Activated naive CD8-positive, alpha-beta T cell treated with anti-CD3 and anti-CD28 coated beads, Interleukin-2, amount 50 U/mL, for 16 hours (primary cell): ENCODE data around the gene LSM12.
A peak's percentile ranks its signal among the peaks of the same experiment; 100 is the strongest.
"Not testable (repeated sequence)": the region's sequence is repeated elsewhere in the genome, so short reads cannot be mapped to it uniquely, and the experiment has no call there.

ENCODE experiments used
- DNase-seq: peaks from one replicate; pipeline ENCODE4 v3.0.0-alpha.2; 2020; ENCODE audit warnings: low read depth, low spot score

The LSM12 gene

GRCh38 chr17:44007346-44008204 is 58.9 kb downstream of the LSM12 start:
- DNase-seq: no peak

GRCh38 chr17:44006598-44007345 is 59.7 kb downstream of the LSM12 start:
- DNase-seq: peak; percentile 93

- DNase-seq: no peak
Observed at GRCh38 chr17:44006272-44006597, 60.2 kb downstream of the LSM12 start.

- no peak for DNase-seq
Observed at GRCh38 chr17:44005527-44006271, 60.8 kb downstream of the LSM12 start.

- DNase-seq: no peak
Observed at GRCh38 chr17:44004761-44005526, 61.5 kb downstream of the LSM12 start.

GRCh38 chr17:44004077-44004760 is 62.3 kb downstream of the LSM12 start, which contains the start of gene NAGS:
TSS of gene NAGS (plus strand) at chr17:44004622. CDS start at chr17:44004664, 42 bp downstream.
- no peak for DNase-seq

GRCh38 chr17:44002141-44002848 is 64.2 kb downstream of the LSM12 start:
- no peak for DNase-seq

- DNase-seq: no peak
Observed at GRCh38 chr17:44001461-44001920, 65.0 kb downstream of the LSM12 start.

- no peak for DNase-seq
Observed at GRCh38 chr17:44000871-44001460, 65.5 kb downstream of the LSM12 start.

GRCh38 chr17:44000141-44000860 is 66.2 kb downstream of the LSM12 start:
- no peak for DNase-seq

- DNase-seq: no peak
Observed at GRCh38 chr17:43999024-43999423, 67.4 kb downstream of the LSM12 start.

- no peak for DNase-seq
Observed at GRCh38 chr17:43998552-43998951, 67.9 kb downstream of the LSM12 start.

GRCh38 chr17:43997180-43997579 is 69.3 kb downstream of the LSM12 start:
- DNase-seq: not testable (repeated sequence)

- no peak for DNase-seq
Observed at GRCh38 chr17:43995150-43995471, 71.4 kb downstream of the LSM12 start.

GRCh38 chr17:43994272-43995149 is 72.0 kb downstream of the LSM12 start:
- peak; percentile 48 for DNase-seq

GRCh38 chr17:43992641-43993040 is 73.8 kb downstream of the LSM12 start:
- no peak for DNase-seq

GRCh38 chr17:43988301-43988700 is 78.2 kb downstream of the LSM12 start:
- DNase-seq: no peak
